Psoas muscle (tissue), 8 donors: ENCODE measurements around the gene ANKRD36C. TPM values are rescaled to one million over a fixed set of nuclear protein-coding genes. Genes with fewer than 3 reads are reported as not detected.
"Not testable (repeated sequence)": the region's sequence is repeated elsewhere in the genome, so short reads cannot be mapped to it uniquely, and the experiment has no call there.

Experiments
- ATAC-seq, 4 donors: fragments of 200-7000 bp; cut with Tn5 transposase; one replicate each; pipeline ENCODE4 v1.9.1; 2020; ENCODE audit warnings: moderate library complexity in 3 of 4, mild to moderate bottlenecking in 2 of 4
- DNase-seq, 2 donors: peaks; one replicate each; pipeline ENCODE4 v3.0.0-alpha.2; 2020
- H3K27ac ChIP-seq: fragments of 200-600 bp; one replicate; pipeline ENCODE4 v1.8.0; 2022
- H3K27me3 ChIP-seq, 3 donors: fragments of 200-600 bp in 1 of 3; one replicate each; pipeline versions ENCODE4 v1.6.1 to v1.8.0; 2013 to 2022; ENCODE audit warnings: low read length in 2 of 3, mild to moderate bottlenecking in 2 of 3, moderate library complexity in 1 of 3; ENCODE audit not compliant: insufficient read depth in 3 of 3
- H3K36me3 ChIP-seq, 2 donors: fragments of 200-600 bp in 1 of 2; one replicate each; pipeline versions ENCODE4 v1.6.1 to v1.8.0; 2013 to 2022; ENCODE audit warnings: low read depth in 1 of 2, mild to moderate bottlenecking in 1 of 2, moderate library complexity in 1 of 2; ENCODE audit not compliant: insufficient read depth in 1 of 2
- H3K4me1 ChIP-seq: fragments of 200-600 bp; one replicate; pipeline ENCODE4 v1.8.0; 2022
- H3K4me3 ChIP-seq: fragments of 200-600 bp; one replicate; pipeline ENCODE4 v1.8.0; 2022; ENCODE audit warnings: mild to moderate bottlenecking
- H3K9me3 ChIP-seq: fragments of 200-600 bp; one replicate; pipeline ENCODE4 v1.8.0; 2022
- WGBS, 3 donors: extraction: QIAGEN DNeasy Blood & Tissue Kit; methylation state at CpG; one replicate each; pipeline versions ENCODE4 v1.1.6 to v1.1.7; 2013; 5-methylcytosine and 5-hydroxymethylcytosine counted together
- intact Hi-C, 2 donors: fragments of 100-400 bp; cut with DNase I; formaldehyde crosslinking; loops; one replicate each; pipeline versions ENCODE4 v1.11.0 to v1.14.2; 2022
- polyA plus RNA-seq, 3 donors: library from polyadenylated mRNA; stranded (reverse); fragments of 200-250 nt; gene quantifications; one replicate each; pipeline ENCODE4 v1.2.3, GENCODE V29; 2013
- total RNA-seq, 4 donors: library from RNA; stranded (reverse); fragmentation: NEBNext Ultra II Directional in 2 of 4; extraction: Animal tissue kit (Norgen Biotek cat#: 25700) in 2 of 4; gene quantifications; one replicate each; pipeline versions ENCODE4 v1.2.1 to v1.2.4, GENCODE V29; 2021 to 2023
- TF ChIP-seq, protein P1 (sequence below): fragments of 200-600 bp; IDR thresholded peaks from one replicate; pipeline ENCODE4 v1.8.0; 2022; ENCODE audit warnings: antibody characterized with exemption
- donor health status: healthy with polysubstance abuse.
- donor health status: DM: no; HTN: no; CAD: no; lungs with moderate emphysema.
- donor health status: Bipolar disorder and iron deficiency.
- donor health status: healthy.
- donor health status: DM: yes; HTN: yes; CAD: no.
- donor health status: DM: no; HTN: no; CAD: no.
- donor health status: DM: no; HTN: no; CAD: no.
- donor health status: DM: yes; HTN: yes; CAD: no.

Gene ANKRD36C
- total and polyA plus RNA-seq, 7 donors: 0.16 to 5.0 (median 1.1) TPM

DNA sequence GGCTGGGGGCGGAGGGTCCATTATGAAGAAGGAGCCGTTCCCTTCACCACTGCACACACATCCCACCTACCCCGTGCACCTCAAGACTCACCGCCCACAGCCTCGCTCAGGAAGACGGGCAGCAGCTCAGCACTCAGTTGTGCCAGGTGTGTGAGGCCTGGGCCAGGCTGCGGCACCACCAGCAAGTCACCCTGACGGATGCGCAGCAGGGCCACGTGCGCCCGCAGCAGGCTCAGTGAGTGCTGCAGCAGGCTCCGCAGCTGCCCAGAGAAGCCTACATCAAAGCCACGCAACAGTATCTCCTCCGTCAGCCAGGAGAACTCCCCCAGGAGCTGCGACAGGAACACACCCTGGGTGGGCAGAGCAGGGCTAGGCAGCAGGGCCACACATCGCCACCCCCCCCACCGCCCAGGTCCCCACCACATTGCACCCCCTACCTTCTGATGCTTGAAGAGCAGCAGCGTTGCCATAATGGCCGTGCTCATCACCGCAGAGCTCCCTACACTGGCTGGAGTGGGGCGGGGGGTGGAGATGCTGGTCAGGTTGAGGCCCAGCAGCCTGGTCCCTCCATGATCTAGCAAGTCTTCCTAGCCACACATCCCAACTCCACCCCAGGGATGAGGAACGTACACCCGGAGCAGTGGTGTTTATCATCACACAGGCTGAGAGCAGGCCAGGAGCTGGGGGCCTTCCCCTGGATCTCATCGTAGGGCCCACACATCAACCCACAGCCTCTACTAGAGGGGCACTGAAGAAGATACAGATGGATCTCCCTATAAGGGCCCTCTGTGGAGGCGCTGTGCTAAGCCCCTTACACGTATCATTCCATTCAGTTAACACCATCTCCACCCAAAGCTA lies 32.9 kb upstream of the ANKRD36C start:
- no peak for DNase-seq
- no peaks in the 10 kb centered on the region for H3K4me1 ChIP-seq
- H3K36me3 ChIP-seq: no peaks in the 10 kb centered on the region
- TF ChIP-seq, protein P1, sequence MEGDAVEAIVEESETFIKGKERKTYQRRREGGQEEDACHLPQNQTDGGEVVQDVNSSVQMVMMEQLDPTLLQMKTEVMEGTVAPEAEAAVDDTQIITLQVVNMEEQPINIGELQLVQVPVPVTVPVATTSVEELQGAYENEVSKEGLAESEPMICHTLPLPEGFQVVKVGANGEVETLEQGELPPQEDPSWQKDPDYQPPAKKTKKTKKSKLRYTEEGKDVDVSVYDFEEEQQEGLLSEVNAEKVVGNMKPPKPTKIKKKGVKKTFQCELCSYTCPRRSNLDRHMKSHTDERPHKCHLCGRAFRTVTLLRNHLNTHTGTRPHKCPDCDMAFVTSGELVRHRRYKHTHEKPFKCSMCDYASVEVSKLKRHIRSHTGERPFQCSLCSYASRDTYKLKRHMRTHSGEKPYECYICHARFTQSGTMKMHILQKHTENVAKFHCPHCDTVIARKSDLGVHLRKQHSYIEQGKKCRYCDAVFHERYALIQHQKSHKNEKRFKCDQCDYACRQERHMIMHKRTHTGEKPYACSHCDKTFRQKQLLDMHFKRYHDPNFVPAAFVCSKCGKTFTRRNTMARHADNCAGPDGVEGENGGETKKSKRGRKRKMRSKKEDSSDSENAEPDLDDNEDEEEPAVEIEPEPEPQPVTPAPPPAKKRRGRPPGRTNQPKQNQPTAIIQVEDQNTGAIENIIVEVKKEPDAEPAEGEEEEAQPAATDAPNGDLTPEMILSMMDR: no peak
- H3K27me3 ChIP-seq: no peaks in the 10 kb centered on the region
- H3K4me3 ChIP-seq: no peak overlapping the region
- no peak for ATAC-seq
- intact Hi-C loops: loop anchor here (10.0 kb wide), 3 partner anchors 90 to 240 kb away; partner anchors contain the start of genes ADRA2B (in 2 of the 2), CIAO1 (in 2 of the 2) and TMEM127 (in 2 of the 2)
- WGBS, 3 donors: 82 to 83% (median 82%) methylated on average over 26 to 27 of the region's 27 CpGs
- H3K27ac ChIP-seq: no peak overlapping the region
- no peaks in the 10 kb centered on the region for H3K9me3 ChIP-seq

DNA sequence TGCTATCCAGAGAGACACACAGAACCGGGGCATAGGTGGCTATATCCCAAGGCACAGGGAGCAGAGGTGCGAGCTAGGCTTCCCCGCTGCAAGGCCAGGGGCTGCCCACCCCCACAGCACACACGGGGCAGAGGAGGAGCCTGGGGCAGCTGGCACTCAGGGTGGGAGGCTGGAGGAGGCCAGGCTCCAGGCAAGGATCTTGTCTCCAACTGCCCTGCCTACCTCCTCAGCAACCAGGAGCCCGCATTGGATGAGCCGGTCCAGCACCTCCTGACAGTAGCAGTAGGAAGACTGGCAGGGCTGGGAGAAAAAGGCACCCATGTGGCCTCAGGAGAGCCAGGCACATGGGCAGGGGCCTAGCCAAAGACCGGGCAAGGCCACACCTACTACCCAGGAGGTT lies 32.1 kb upstream of the ANKRD36C start:
- intact Hi-C loops: loop anchor here (10.0 kb wide), 3 partner anchors 91 to 241 kb away; partner anchors contain the start of genes ADRA2B (in 2 of the 2), CIAO1 (in 2 of the 2) and TMEM127 (in 2 of the 2)
- H3K9me3 ChIP-seq, H3K36me3 ChIP-seq, H3K27me3 ChIP-seq, ATAC-seq, DNase-seq, H3K4me3 ChIP-seq, H3K4me1 ChIP-seq, H3K27ac ChIP-seq: not testable (repeated sequence)
- 82 to 94% (median 89%) methylated on average over 6 to 7 of the region's 7 CpGs for WGBS, 3 donors

DNA sequence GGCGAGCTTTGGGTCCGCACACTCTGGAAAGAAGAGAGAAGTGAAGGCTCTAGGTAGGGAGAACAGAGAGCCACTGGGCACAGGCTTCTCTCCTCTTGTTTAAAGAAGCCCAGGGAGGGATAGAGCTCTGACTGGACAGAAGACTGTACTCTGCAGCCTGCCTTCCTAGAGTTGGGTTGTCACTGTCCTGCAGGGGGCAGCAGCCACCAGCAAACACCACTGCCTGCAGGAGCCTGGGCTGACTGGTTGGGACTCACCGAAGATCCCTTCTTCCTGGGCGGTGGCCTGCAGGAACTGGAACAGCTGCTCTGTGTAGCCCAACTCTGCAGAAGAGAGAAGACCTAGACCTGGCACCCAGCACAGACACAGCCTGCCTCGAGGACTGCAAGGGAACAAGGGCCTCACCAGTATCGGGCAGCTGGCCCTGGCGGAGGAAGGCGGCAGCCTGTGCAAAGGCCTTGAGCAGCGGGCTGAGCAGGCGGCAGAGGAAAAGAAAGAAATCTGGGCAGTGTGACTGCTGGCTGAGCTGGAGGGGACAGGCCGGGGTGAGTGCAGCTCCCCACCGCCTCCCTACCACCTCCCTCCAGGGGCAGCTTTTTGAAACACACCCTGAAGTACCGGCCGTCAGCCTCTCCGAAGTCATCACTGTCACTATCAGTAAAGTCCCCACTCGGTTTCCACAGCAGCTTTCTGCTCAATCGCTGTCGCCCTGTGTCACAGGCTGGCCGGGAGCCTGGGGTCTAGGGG lies 31.2 kb upstream of the ANKRD36C start:
- not testable (repeated sequence) for H3K9me3 ChIP-seq, H3K36me3 ChIP-seq, H3K27ac ChIP-seq, H3K4me1 ChIP-seq, H3K27me3 ChIP-seq, H3K4me3 ChIP-seq
- ATAC-seq (peak; percentile 91 to 94 (median 94)), DNase-seq (peak; percentile 86 to 90)
- TF ChIP-seq, protein P1: peak; percentile 86
- intact Hi-C loops: loop anchor here (10.0 kb wide), 3 partner anchors 92 to 242 kb away; partner anchors contain the start of genes ADRA2B (in 2 of the 2), CIAO1 (in 2 of the 2) and TMEM127 (in 2 of the 2)
- WGBS, 3 donors: 46 to 55% (median 47%) methylated on average over 14 of the region's 19 CpGs

DNA sequence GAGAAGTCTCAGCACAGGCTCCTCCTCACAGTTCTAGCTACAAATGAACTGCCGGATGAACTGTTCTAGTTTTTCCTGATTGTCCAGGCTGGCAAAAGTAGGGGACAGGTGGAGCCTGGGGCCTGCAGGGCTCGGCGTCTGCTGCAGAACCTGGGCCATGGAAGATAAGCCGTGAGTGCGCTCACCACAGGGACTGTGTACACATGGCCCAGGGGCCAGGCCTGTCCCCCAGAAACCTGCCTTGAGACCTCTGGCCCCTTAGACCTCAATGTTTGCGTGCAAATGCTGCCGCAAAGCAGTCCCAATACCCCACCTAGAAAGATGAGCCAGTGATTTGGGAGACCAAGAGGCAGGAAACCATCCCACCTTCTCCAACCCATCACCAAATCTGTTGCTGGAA lies 30.5 kb upstream of the ANKRD36C start:
- H3K27me3 ChIP-seq, H3K36me3 ChIP-seq, H3K9me3 ChIP-seq, H3K27ac ChIP-seq, DNase-seq, ATAC-seq, H3K4me1 ChIP-seq, H3K4me3 ChIP-seq: not testable (repeated sequence)
- WGBS, 3 donors: 74 to 87% (median 82%) methylated on average over 7 of the region's 7 CpGs
- intact Hi-C loops: loop anchor here (10.0 kb wide), 3 partner anchors 93 to 243 kb away; partner anchors contain the start of genes ADRA2B (in 2 of the 2), CIAO1 (in 2 of the 2) and TMEM127 (in 2 of the 2)

DNA sequence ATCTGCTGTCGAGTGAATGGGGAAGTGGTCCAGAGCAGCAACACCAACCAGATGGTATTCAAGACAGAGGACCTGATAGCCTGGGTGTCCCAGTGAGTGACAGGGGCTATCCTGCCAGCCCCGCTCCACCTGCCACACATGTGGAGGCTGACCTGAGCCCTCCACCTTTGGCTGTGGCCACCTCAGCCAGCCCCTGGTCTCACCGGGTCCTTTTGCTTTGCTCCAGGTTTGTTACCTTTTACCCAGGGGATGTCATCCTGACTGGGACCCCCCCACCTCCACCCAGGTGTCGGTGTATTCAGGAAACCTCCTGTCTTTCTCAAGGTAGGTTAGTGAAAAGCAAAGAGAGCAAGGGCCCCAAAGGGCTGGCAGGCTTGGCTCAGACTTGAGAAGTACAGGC lies 29.5 kb upstream of the ANKRD36C start:
- not testable (repeated sequence) for H3K36me3 ChIP-seq, H3K27ac ChIP-seq, H3K4me1 ChIP-seq, H3K9me3 ChIP-seq, DNase-seq, H3K4me3 ChIP-seq, ATAC-seq, H3K27me3 ChIP-seq
- intact Hi-C loops: loop anchor here (10.0 kb wide), 3 partner anchors 94 to 244 kb away; partner anchors contain the start of genes ADRA2B (in 2 of the 2), CIAO1 (in 2 of the 2) and TMEM127 (in 2 of the 2)
- WGBS, 3 donors: 90 to 93% (median 90%) methylated on average over 4 of the region's 4 CpGs

DNA sequence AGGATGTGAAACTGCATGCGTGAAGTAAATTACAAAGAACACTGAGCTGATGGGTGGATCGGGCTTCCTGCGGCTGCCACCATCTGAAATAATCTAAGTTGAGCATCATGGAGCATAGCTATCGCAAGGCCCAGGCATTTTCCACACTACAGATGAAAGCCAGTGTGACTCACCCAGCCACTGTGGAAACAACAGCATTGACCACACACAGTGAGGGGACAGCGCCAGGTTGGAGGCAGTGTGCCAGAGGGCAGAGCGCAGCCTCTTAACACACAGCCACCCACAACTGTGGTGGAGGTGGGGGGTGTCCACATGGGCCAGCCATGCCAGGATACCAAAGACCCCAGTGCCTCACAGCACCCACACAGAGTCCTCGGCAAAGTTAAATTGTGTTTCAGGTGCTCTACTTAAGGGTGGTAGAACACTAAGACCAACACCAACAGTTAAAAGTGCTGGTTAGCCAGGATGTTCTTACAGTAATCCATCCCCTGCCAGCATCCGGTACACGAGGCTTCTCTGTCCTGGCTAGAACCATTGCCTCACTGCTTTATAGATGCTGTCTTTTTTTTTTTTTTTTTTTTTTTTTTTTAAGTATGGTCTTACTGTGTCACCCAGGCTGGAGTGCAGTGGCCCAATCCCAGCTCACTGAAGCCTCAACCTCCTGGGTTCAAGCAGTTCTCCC lies 28.4 kb upstream of the ANKRD36C start:
- not testable (repeated sequence) for H3K27me3 ChIP-seq, H3K36me3 ChIP-seq, H3K4me3 ChIP-seq, DNase-seq, H3K9me3 ChIP-seq, H3K4me1 ChIP-seq, H3K27ac ChIP-seq
- 46 to 79% (median 46%) methylated on average over 3 to 4 of the region's 9 CpGs for WGBS, 3 donors
- ATAC-seq: peak in 2 of 4 donors; percentile 33 to 41
- intact Hi-C loops: loop anchor here (10.0 kb wide), 3 partner anchors 95 to 245 kb away; partner anchors contain the start of genes ADRA2B (in 2 of the 2), CIAO1 (in 2 of the 2) and TMEM127 (in 2 of the 2)

DNA sequence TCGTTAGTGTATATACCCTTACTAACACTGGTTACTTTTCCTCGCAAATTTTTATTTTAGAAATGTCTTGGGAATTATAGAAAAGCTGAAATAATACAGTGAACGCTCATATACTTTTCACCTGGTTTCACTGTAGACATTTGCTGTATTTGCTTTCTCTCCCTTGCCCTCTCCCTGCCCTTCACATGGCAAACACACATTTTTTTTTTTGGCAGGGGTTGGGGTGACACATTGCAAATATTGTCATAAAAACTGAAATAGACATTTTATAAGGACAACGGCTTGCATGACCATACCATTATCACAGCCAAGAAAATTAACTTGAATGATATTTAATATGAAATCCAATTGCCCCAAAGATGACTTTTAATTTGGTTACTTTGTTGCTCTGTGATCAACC lies 24.7 kb upstream of the ANKRD36C start:
- H3K4me1 ChIP-seq, H3K4me3 ChIP-seq, H3K9me3 ChIP-seq, ATAC-seq, intact Hi-C loops, H3K36me3 ChIP-seq, H3K27ac ChIP-seq, DNase-seq, H3K27me3 ChIP-seq: not testable (repeated sequence)
- 62 to 82% (median 77%) methylated on average over 3 of the region's 4 CpGs for WGBS, 3 donors

DNA sequence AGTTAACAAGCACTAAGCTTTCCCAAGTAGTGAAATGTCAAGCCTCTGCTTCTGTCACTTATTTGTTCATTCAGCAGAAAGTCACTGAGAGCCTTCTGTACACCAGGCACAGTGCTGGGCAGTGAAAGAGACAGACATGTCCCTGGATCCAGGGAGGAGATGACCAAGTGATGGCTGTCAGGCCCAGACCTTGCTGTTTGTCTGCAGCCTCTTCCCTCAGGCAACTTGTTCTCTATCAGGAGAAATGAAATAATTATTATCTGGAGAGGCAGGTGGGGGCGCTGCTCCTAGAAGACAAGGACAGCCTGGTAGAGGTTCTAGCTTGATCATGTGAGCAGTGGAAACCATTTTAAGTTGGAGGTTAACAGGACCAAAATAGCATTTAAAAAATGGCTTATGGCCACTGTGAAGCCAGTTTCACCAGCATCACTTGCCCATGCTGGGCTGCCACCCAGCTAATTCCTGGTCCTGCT lies 21.2 kb upstream of the ANKRD36C start:
- WGBS, 3 donors: 81 to 91% (median 82%) methylated on average over 1 of the region's 1 CpG
- H3K9me3 ChIP-seq, DNase-seq, H3K27me3 ChIP-seq, intact Hi-C loops, H3K36me3 ChIP-seq, H3K4me3 ChIP-seq, H3K4me1 ChIP-seq, ATAC-seq: not testable (repeated sequence)
- peak overlapping the region; percentile 23 for H3K27ac ChIP-seq
